Amniotic stem cell (primary cell): Measurements from ENCODE around the gene FBXL13.
"Not testable (repeated sequence)": the region's sequence is repeated elsewhere in the genome, so short reads cannot be mapped to it uniquely, and the experiment has no call there.

Experiments used
- DNase-seq: peaks from one replicate; lab custom pipeline; 2025; lab: John Stamatoyannopoulos, UW

Gene FBXL13

DNA sequence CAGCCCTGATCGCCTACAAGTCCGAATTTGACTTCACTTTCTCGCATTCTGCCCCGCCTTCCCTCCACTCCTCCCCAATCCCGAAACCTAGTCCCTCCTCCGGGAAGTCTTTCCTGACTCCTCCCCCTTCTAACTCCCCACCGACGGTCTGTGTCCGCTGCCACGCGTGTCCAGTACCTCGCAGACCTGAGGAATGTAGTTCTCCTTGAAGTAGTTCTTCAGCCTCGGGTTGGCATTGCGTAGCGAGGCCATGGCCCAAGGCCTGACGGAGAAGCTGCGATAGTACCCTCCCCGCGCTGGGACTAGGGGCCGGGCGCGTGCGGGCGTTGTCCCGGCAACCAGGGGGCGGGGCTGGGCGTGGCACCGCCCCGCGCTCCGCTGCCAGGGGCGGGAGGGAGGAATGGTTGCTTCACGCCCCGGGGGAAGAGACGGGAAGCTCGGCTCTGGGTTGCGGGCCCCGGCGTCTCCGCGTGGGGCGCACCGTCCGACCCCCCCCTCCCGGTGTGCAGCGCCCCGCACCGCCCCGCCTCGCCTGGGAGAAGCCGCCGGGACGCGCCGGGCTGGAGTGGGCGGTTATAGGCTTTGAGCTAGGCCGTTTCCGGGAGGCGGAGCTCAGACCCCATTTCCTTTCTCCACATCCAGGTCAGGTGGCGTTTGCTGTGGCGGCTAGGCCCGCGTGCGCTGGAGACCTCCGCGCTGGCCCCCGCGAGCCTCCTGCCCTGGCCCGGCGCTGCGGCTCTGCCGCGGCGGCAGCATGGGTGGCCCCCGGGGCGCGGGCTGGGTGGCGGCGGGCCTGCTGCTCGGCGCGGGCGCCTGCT, at the start of gene FBXL13, which contains the start of gene ARMC10:
Gene FBXL13 (minus strand): TSS at position 278 of the 818 bp plus-strand sequence.
Gene ARMC10 (plus strand): TSS at position 622 of the 818 bp plus-strand sequence. CDS start 133 bp downstream, at position 755.
- peak; percentile 91 for DNase-seq

DNA sequence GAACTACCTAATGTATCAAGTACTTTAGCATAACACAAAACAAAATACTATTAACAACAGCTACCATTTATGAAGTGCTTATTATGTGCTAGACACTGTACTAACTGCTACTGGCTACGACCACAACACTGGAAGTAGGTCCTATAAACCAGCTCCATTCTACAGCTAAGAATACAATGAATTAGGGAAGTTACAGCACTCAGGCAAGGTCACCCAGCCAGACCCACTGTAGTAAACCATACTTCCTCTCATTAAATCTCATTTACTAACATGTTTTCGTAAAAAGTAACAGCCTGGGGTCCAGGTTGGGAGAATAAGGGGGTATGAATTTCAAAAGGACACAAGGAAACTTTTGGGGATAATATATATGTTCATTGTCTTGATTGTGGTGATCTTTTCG, 48.9 kb upstream of the FBXL13 start:
- no peak for DNase-seq

DNA sequence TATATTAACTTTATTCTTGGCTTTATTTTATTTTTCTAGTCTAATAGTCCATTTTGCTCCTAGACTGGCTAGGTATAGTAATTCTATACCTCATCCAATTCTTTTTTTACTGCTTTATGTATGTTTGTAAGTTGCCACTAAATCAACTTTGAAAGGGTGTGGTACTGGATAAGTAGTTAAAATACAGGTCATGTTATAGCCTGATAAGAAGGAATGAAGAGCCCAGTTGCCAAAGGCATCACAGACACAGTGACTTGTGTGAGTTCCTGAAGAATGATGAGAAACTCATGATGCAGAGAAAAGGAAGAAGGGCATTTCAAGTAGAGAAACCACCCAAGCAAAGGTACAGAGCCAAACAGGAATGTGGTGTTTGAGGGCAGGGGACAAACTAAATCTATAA, 47.0 kb upstream of the FBXL13 start:
- no peak for DNase-seq

GRCh38 chr7:103120362-103120761, 45.8 kb upstream of the FBXL13 start:
- no peak for DNase-seq

- DNase-seq: no peak
Observed at GRCh38 chr7:103119791-103120291, 45.2 kb upstream of the FBXL13 start.

DNA sequence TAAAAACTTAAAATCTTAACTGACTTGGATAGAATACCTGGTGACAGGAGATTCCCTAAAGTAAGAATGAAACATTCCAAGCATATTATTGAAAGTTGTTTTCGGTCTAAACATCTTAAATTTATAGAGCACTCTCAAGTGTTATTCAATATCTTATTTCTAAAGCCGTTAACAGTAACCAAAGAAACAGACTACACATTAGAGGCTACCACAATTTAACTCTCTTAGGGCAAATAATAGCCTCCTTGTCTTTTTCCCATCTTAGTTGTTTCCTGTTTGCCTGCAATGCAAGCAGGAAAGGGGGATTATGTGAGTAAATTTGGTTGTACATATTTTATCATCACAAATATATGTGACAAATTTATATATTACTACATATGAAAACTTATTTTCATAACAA, 42.9 kb upstream of the FBXL13 start:
- no peak for DNase-seq

- DNase-seq: no peak
Observed at GRCh38 chr7:103116991-103117390, 42.4 kb upstream of the FBXL13 start.

GRCh38 chr7:103116511-103116910, 41.9 kb upstream of the FBXL13 start:
- no peak for DNase-seq

GRCh38 chr7:103115771-103116170, 41.2 kb upstream of the FBXL13 start:
- no peak for DNase-seq

- no peak for DNase-seq
Observed at GRCh38 chr7:103114576-103115008, 40.0 kb upstream of the FBXL13 start.

GRCh38 chr7:103113164-103113563, 38.6 kb upstream of the FBXL13 start:
- peak; percentile 32 for DNase-seq

DNA sequence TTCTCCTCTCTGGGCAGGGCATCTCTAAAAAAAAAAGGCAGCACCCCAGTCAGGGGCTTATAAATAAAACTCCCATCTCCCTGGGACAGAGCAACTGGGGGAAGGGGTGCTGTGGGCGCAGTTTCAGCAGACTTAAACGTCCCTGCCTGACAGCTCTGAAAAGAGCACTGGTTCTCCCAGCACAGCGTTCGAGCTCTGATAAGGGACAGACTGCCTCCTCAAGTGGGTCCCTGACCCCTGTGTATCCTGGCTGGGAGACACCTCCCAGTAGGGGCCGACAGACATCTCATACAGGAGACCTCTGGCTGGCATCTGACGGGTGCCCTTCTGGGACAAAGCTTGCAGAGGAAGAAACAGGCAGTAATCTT, 32.1 kb upstream of the FBXL13 start:
- not testable (repeated sequence) for DNase-seq

- DNase-seq: no peak
Observed at GRCh38 chr7:103106005-103106702, 31.6 kb upstream of the FBXL13 start.

DNA sequence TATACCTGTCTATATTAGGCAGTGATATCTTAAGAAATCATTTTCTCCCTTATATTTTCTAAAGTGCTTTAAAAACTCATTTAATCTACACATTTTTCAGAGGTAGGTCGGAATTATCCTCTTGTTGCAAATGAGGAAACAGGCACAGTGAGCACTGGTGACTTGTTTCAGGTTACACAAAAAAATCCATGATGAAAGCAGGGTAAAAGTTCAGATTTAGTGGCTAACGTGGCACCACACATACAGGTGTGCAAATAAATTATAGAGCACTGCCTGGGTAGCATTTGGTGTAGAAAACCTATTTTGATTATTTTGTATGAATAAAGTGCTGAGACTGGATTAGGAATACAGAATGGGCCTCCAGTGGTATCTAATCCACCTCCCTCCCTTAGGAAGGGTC, 26.9 kb upstream of the FBXL13 start:
- no peak for DNase-seq

DNA sequence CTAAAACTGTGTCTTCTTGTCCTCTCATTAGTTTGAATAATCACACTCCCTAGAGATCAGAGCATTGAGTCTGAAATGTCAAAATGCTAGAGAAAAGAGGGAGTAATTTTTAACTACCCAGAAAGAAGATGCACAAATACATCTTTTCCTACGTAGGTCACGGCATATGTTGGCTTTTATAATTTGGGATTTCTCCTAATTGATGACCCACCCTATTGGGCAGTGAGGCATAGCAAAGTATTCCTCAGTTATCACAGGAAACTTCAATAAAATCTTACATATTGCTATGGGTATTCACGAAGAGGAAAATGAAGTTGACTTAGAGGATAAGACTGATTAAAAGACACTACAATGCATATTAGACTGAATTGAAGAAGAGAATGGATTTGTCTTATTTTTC, 25.8 kb upstream of the FBXL13 start:
- DNase-seq: no peak

GRCh38 chr7:103097041-103097440, 22.4 kb upstream of the FBXL13 start:
- no peak for DNase-seq

DNA sequence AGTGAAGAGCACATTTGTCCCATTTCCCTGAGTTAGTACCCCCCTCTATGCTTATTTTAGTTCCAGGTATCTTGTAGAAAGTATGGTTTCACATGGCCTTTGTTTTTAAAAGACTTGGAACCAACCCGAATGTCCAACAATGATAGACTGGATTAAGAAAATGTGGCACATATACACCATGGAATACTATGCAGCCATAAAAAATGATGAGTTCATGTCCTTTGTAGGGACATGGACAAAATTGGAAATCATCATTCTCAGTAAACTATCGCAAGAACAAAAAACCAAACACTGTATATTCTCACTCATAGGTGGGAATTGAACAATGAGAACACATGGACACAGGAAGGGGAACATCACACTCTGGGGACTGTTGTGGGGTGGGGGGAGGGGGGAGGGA, 21.0 kb upstream of the FBXL13 start:
- not testable (repeated sequence) for DNase-seq

GRCh38 chr7:103094102-103094501, 19.5 kb upstream of the FBXL13 start:
- no peak for DNase-seq

GRCh38 chr7:103093429-103093828, 18.8 kb upstream of the FBXL13 start:
- no peak for DNase-seq

DNA sequence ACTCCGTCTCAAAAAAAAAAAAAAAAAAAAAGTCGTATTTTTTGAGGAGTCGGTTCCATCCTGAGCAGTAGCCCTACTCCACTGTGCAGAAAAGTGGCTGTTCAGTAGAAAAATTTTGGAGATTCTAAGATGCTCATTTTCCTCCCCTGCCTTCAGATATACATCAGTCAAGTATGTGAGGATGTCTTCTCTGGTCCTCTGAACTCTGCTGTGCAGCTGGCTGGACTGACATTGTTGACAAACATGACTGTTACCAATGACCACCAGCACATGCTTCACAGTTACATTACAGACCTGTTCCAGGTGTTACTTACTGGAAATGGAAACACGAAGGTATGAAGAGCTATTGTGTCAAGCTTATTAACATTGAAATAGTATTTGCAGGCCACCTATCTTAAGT, 17.7 kb upstream of the FBXL13 start:
- DNase-seq: not testable (repeated sequence)

DNA sequence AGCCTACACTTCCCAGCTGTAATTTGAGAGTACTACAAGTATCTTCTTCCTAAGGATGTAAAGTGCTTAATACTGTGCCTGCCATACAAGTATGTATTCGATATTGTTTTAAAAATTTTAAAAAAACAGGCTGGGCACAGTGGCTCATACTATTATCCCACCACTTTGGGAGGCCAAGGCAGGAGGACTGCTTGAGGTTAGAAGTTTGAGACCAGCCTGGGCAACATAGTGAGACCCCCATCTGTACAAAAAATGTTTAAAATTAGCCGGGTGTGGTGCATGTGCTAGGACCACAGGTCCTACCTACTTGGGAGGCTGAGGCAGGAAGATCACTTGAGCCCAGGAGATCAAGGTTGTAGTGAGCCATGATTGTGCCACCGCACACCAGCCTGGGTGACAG, 8.6 kb upstream of the FBXL13 start:
- no peak for DNase-seq

DNA sequence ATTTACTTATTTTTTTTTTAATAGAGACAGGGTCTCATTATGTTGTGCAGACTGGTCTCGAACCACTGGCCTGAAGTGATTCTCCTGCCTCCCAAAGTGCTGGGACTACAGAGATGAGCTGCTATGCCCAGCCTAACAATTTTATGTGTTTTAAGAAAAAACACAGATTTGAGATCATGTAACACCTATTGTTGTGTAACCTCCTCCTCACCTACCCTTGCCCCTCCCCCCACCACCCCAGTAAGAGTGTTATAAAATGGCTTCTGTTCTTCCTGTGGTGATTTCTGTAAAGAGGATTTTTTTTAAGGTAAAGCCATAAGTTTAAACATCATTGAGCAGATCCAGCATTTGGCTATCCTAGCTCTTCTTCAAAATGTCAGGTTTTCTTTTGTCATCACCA, 7.9 kb upstream of the FBXL13 start:
- DNase-seq: no peak

GRCh38 chr7:103080923-103081322, 6.3 kb upstream of the FBXL13 start:
- DNase-seq: no peak
